ENCODE measurements around the gene MXRA7.

The MXRA7 gene

DNA sequence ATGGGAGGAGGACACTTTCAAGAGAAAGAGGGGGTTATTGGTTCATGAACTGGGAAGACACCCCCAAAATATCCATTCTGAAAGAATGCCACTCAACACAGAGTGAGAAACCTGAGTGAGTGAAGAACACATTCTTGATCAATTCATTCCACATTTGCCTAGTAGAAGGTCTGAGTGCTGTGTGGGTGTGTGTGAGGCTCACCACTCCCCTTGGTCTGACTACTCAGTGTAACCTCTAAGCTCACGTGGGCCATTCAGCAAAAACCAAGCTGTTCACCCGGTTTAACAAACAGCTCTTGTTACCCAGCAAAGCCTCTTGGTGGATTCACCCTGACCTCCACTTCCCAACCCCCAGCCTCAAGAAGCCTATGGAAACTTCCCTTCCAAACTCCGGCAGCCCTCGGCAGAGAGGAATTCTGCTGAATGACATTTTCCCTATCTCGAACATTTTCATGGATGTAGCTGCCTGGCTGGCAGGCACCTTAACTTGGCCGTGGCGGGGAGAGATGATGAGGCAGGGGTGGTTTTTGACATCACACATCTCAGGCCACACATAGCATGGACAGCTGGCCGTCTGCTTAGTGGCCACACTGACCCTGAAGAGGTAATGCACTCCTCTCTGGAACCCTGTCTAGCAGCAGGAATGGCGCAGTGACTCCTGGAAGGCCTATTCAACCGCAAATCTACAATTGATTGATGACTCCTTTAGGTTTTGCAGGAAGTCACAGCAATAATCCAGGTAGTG, 78.8 kb downstream of the MXRA7 start:
- TF ChIP-seq CTCF (IDR thresholded peaks at IDR 0.05; ENCODE audit: low read depth, low read length, missing control alignments): no peak
- H3K4me3 ChIP-seq (ENCODE audit: low read depth, low read length): no peak overlapping the region
- DNase-seq (ENCODE audit: low read depth): no peak

GRCh38 chr17:76630151-76630550, 80.6 kb downstream of the MXRA7 start:
- no peak for DNase-seq (ENCODE audit: low read depth)
- no peak overlapping the region for H3K4me3 ChIP-seq (ENCODE audit: low read depth, low read length)
- no peak for TF ChIP-seq CTCF (IDR thresholded peaks at IDR 0.05; ENCODE audit: low read depth, low read length, missing control alignments)

Measured in GM12864 (cell line).